GM13977 (cell line): ENCODE measurements around the gene TNFSF8.

ENCODE experiments used
- DNase-seq: peaks from one replicate; pipeline ENCODE4 v3.0.0; 2012; ENCODE audit warnings: low spot score
- CTCF ChIP-seq: IDR thresholded peaks from 2 replicates; pipeline ENCODE4 v1.5.1; 2012; ENCODE audit warnings: mild to moderate bottlenecking, control low read depth; ENCODE audit not compliant: insufficient read depth; ENCODE audit errors: extremely low read depth, missing control alignments
- in situ Hi-C: fragments of 300-500 bp; cut with MboI; formaldehyde crosslinking; loops from one replicate; pipeline ENCODE4 v1.12.0; 2022; ENCODE audit warnings: low sequenced_read_pairs, low pct_unique_long_range_greater_than_20kb, mixed read lengths, inconsistent platforms; ENCODE audit not compliant: unreplicated experiment

Gene TNFSF8

GRCh38 chr9:114921171-114921570, 9.2 kb downstream of the TNFSF8 start:
- no peak for DNase-seq
- no peak for TF ChIP-seq CTCF
- in situ Hi-C loops: no loop called here

- no peak for TF ChIP-seq CTCF
- in situ Hi-C loops: no loop called here
- DNase-seq: no peak
These were observed 10.8 kb downstream of the TNFSF8 start for GRCh38 chr9:114919611-114920010.

GRCh38 chr9:114916481-114916880, 13.9 kb downstream of the TNFSF8 start:
- in situ Hi-C loops: no loop called here

GRCh38 chr9:114914139-114914538, 16.3 kb downstream of the TNFSF8 start:
- no peak for DNase-seq
- peak; percentile 27 for TF ChIP-seq CTCF
- in situ Hi-C loops: no loop called here

More at GRCh38 chr9:114916481-114916880, 13.9 kb downstream of the TNFSF8 start:
- no peak for TF ChIP-seq CTCF
- no peak for DNase-seq

- in situ Hi-C loops: no loop called here
- no peak for TF ChIP-seq CTCF
These were observed 16.7 kb downstream of the TNFSF8 start for GRCh38 chr9:114913656-114914055.

GRCh38 chr9:114913217-114913616, 17.2 kb downstream of the TNFSF8 start:
- TF ChIP-seq CTCF: no peak
- no peak for DNase-seq
- in situ Hi-C loops: no loop called here

More at GRCh38 chr9:114913656-114914055, 16.7 kb downstream of the TNFSF8 start:
- no peak for DNase-seq
